ENCODE measurements around the gene HSP90AB1. TPM values are rescaled to one million over a fixed set of nuclear protein-coding genes. Genes with fewer than 3 reads are reported as not detected.

The HSP90AB1 gene
- polyA plus RNA-seq, 1 of the 3 experiments (the other 2 are of a cell fraction) = 843 TPM

DNA sequence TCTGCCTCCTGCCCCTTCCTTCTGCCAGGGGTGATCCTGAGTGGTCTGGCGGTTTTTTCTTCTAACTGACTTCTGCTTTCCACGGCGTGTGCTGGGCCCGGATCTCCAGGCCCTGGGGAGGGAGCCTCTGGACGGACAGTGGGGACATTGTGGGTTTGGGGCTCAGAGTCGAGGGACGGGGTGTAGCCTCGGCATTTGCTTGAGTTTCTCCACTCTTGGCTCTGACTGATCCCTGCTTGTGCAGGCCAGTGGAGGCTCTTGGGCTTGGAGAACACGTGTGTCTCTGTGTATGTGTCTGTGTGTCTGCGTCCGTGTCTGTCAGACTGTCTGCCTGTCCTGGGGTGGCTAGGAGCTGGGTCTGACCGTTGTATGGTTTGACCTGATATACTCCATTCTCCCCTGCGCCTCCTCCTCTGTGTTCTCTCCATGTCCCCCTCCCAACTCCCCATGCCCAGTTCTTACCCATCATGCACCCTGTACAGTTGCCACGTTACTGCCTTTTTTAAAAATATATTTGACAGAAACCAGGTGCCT, 13.3 kb upstream of the HSP90AB1 start:
- Histone ChIP-seq H2AFZ (ENCODE audit: low read depth) (no peak overlapping the region), H3K9me3 (no peaks in the 10 kb centered on the region), H3K9me2 (no peaks in the 10 kb centered on the region), H3F3A (replicated peaks; ENCODE audit: insufficient read depth) (peaks cover 18% of the 10 kb centered on the region), H4K20me1 (ENCODE audit: insufficient read depth) (no peaks in the 10 kb centered on the region), H3K79me2 (ENCODE audit: insufficient read depth) (no peaks in the 10 kb centered on the region), H3K9ac (no peak overlapping the region), H3K36me3 (replicated peaks in 1 of 2; ENCODE audit: control insufficient read depth in 1 of 2, insufficient read depth in 2 of 2, low read length in 1 of 2) (peaks cover 0 to 6% of the 10 kb centered on the region in 2 experiments), H3K27ac (ENCODE audit: low read depth in 2 of 2, low read length in 1 of 2) (peak overlapping the region; percentile 78 to 91; a peak in 3 of 4 replicates), H3K4me2 (peak overlapping the region; percentile 75; the same call in 1 of the 2 replicates), H3K4me3 (ENCODE audit: low read depth in 2 of 2, low read length in 1 of 2) (no peak overlapping the region), H3K4me1 (ENCODE audit: control insufficient read depth in 1 of 2, insufficient read depth in 2 of 2, low read depth in 1 of 2, low read length in 1 of 2) (peaks cover 26 to 74% of the 10 kb centered on the region in 2 experiments), H3K27me3 (ENCODE audit: insufficient read depth) (no peaks in the 10 kb centered on the region)
- ChIA-PET POLR2A (interaction anchor here (0.5 to 3.2 kb wide), 5 partner anchors 10 to 61 kb away, joined by 3 to 48 read pairs (median 9); partner anchors contain the start of genes HSP90AB1 and SLC29A1), CTCF (interaction anchor here (1.2 to 8.5 kb wide), 33 partner anchors 12 to 154 kb away, joined by 3 to 224 read pairs (median 10); partner anchors contain the start of genes HSP90AB1, MYMX, SLC29A1 and SLC35B2)
- 79% methylated on average over 12 of the region's 14 CpGs for WGBS (ENCODE audit: low lambda C conversion rate)
- DNase-seq = peak; percentile 62
- no peak; a peak in 1 of 4 replicates for TF ChIP-seq EP300 (IDR thresholded peaks at IDR 0.05; ENCODE audit: borderline replicate concordance in 1 of 2, low read depth in 1 of 2, low read length in 1 of 2)
- TF ChIP-seq, protein P1, sequence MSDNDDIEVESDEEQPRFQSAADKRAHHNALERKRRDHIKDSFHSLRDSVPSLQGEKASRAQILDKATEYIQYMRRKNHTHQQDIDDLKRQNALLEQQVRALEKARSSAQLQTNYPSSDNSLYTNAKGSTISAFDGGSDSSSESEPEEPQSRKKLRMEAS (IDR thresholded peaks at IDR 0.05; ENCODE audit: low read depth) = no peak
- no peak for TF ChIP-seq POLR2AphosphoS5 (IDR thresholded peaks at IDR 0.05; ENCODE audit: low read depth, low read length)
- no peak for TF ChIP-seq JUND (IDR thresholded peaks at IDR 0.05)
- no peak for TF ChIP-seq SMC3 (IDR thresholded peaks at IDR 0.05; ENCODE audit: low read depth, low read length)
- TF ChIP-seq SIN3A (IDR thresholded peaks at IDR 0.05; ENCODE audit: borderline replicate concordance, low read depth, low read length) = no peak
- TF ChIP-seq, protein P2, sequence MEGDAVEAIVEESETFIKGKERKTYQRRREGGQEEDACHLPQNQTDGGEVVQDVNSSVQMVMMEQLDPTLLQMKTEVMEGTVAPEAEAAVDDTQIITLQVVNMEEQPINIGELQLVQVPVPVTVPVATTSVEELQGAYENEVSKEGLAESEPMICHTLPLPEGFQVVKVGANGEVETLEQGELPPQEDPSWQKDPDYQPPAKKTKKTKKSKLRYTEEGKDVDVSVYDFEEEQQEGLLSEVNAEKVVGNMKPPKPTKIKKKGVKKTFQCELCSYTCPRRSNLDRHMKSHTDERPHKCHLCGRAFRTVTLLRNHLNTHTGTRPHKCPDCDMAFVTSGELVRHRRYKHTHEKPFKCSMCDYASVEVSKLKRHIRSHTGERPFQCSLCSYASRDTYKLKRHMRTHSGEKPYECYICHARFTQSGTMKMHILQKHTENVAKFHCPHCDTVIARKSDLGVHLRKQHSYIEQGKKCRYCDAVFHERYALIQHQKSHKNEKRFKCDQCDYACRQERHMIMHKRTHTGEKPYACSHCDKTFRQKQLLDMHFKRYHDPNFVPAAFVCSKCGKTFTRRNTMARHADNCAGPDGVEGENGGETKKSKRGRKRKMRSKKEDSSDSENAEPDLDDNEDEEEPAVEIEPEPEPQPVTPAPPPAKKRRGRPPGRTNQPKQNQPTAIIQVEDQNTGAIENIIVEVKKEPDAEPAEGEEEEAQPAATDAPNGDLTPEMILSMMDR (IDR thresholded peaks at IDR 0.05) = no peak
- no peak for TF ChIP-seq RFX5 (IDR thresholded peaks at IDR 0.05; ENCODE audit: low read length)
- no peak for TF ChIP-seq FOXM1 (IDR thresholded peaks at IDR 0.05; ENCODE audit: low read depth)
- TF ChIP-seq MXI1 (IDR thresholded peaks at IDR 0.05; ENCODE audit: low read depth, low read length) = no peak

DNA sequence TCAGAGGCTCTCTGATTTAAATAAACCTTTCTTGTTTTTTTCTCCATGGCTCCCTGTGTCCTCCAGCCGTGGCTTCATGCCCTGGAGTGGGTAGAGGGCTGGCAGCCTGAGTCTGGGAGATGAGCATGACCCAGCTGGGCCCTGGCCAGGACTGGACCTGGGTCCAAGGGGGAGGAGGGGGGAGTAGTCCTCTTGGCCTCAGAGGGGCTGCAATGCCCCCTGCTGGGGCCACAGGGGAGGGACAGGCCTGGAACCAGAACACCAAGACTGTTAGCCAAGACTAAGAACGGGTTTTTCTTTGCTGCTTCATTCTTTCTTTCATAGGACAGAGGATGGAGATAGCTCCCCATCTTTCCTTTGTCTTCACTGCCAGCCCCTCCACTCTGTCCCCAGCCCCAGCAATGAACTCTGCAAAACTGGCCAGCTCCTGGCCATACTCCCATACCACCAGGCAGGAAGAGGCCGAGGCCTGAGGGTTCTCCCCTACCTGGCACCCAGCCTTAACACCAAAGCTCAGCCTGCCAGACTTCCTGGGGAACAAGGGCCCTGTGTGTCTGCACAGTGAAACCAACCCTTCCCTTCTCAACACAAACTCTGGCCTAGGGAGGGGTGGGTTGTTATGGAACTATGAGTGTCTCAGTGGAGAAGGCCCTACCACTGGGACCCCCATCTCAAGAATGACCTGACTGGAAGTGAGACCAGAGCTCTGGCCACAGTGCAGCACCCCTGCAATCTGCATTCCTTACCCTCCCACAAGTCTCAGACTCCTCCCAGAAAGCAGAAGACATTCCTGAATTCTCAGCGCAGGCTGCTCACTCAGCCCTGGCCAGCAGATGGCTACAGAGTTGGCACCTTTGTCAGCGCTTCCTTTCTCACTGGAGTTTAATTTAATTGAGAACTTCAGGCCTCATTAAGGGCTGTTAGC, 12.5 kb upstream of the HSP90AB1 start:
- Histone ChIP-seq H3K79me2 (ENCODE audit: insufficient read depth) (no peaks in the 10 kb centered on the region), H3K4me2 (peak overlapping the region; percentile 75; the same call in 1 of the 2 replicates), H3K4me1 (ENCODE audit: control insufficient read depth in 1 of 2, insufficient read depth in 2 of 2, low read depth in 1 of 2, low read length in 1 of 2) (peaks cover 26 to 67% of the 10 kb centered on the region in 2 experiments), H3F3A (replicated peaks; ENCODE audit: insufficient read depth) (peaks cover 18% of the 10 kb centered on the region), H3K36me3 (replicated peaks in 1 of 2; ENCODE audit: control insufficient read depth in 1 of 2, insufficient read depth in 2 of 2, low read length in 1 of 2) (peaks cover 0 to 6% of the 10 kb centered on the region in 2 experiments), H3K9me2 (no peaks in the 10 kb centered on the region), H4K20me1 (ENCODE audit: insufficient read depth) (no peaks in the 10 kb centered on the region), H3K27me3 (ENCODE audit: insufficient read depth) (no peaks in the 10 kb centered on the region), H3K9me3 (no peaks in the 10 kb centered on the region), H3K4me3 (ENCODE audit: low read depth in 2 of 2, low read length in 1 of 2) (no peak overlapping the region; a peak in 1 of 4 replicates), H3K27ac (ENCODE audit: low read depth in 2 of 2, low read length in 1 of 2) (peak overlapping the region; percentile 78 to 91), H2AFZ (ENCODE audit: low read depth) (peak overlapping the region; percentile 77), H3K9ac (peak overlapping the region; percentile 31; the same call in 1 of the 2 replicates)
- CTCF ChIA-PET = interaction anchor here (0.6 to 8.5 kb wide), 42 partner anchors 12 to 166 kb away, joined by 3 to 224 read pairs (median 8); partner anchors contain the start of genes HSP90AB1, MYMX, NFKBIE and SLC29A1
- peak; percentile 94 for DNase-seq
- 22% methylated on average over 5 of the region's 5 CpGs for WGBS (ENCODE audit: low lambda C conversion rate)
- POLR2A ChIA-PET = interaction anchor here (0.5 to 3.2 kb wide), 7 partner anchors 9 to 1305 kb away, joined by 3 to 48 read pairs (median 4); partner anchors contain the start of genes HSP90AB1 and SLC29A1
- TF ChIP-seq NFIC (IDR thresholded peaks at IDR 0.05; ENCODE audit: borderline replicate concordance) (peak; percentile 81), RAD21 (IDR thresholded peaks at IDR 0.05; ENCODE audit: low read length) (peak; percentile 91), FOSL2 (IDR thresholded peaks at IDR 0.05; ENCODE audit: borderline replicate concordance, low read depth) (no peak), TCF12 (IDR thresholded peaks at IDR 0.05) (peak; percentile 56; the same call in 1 of the 2 replicates), SIN3A (IDR thresholded peaks at IDR 0.05; ENCODE audit: borderline replicate concordance, low read depth, low read length) (0 out of 2 replicates have a peak, but pooled peaks have one; percentile 17), MXI1 (IDR thresholded peaks at IDR 0.05; ENCODE audit: low read depth, low read length) (peak; percentile 80), MEF2A (IDR thresholded peaks at IDR 0.05; ENCODE audit: borderline replicate concordance, low read depth) (no peak)
- TF ChIP-seq, protein P2 (IDR thresholded peaks at IDR 0.05) = peak; percentile 90
- TF ChIP-seq, protein P3, sequence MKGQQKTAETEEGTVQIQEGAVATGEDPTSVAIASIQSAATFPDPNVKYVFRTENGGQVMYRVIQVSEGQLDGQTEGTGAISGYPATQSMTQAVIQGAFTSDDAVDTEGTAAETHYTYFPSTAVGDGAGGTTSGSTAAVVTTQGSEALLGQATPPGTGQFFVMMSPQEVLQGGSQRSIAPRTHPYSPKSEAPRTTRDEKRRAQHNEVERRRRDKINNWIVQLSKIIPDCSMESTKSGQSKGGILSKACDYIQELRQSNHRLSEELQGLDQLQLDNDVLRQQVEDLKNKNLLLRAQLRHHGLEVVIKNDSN (IDR thresholded peaks at IDR 0.05; ENCODE audit: borderline replicate concordance, low read depth) = no peak

Measured in SK-N-SH (cell line).